ENCODE data around the gene RBFOX1.

Gene RBFOX1

DNA sequence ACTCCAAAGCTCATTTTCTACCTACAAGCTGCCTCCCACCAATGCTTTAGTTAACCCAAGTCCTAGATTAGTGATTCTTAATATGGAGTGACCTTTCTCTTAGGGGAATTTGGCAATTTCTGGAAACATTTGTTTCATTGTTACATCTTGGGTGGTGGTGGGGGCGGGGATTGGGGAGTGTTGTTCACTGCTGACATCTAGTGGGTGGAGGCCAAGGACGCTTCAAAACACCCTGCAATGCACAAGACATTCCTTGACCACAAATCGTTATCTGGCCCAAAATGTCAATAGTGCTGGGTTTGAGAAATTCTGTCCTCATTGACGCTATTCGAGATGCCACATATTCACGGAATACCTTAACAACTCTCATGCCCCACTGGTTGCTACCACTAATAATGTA, 282.9 kb downstream of the RBFOX1 start:
- H3K9me3 ChIP-seq (ENCODE audit: control insufficient read depth, low read length) = no peaks in the 10 kb centered on the region
- no peak overlapping the region for H3K27ac ChIP-seq (ENCODE audit: low read depth, low read length, severe bottlenecking)
- H3K36me3 ChIP-seq (ENCODE audit: control insufficient read depth, insufficient read depth, low read length) = no peaks in the 10 kb centered on the region
- H3K4me3 ChIP-seq (ENCODE audit: extremely low read depth, insufficient read depth, low read length, poor library complexity, severe bottlenecking) = no peak overlapping the region
- 98 to 100% methylated on average over 2 to 5 of the region's 6 CpGs for WGBS, 2 experiments (ENCODE audit: insufficient coverage in 2 of 2)
- H3K4me1 ChIP-seq (ENCODE audit: control insufficient read depth, insufficient read depth, low read length, poor library complexity, severe bottlenecking) = peaks cover 7% of the 10 kb centered on the region

DNA sequence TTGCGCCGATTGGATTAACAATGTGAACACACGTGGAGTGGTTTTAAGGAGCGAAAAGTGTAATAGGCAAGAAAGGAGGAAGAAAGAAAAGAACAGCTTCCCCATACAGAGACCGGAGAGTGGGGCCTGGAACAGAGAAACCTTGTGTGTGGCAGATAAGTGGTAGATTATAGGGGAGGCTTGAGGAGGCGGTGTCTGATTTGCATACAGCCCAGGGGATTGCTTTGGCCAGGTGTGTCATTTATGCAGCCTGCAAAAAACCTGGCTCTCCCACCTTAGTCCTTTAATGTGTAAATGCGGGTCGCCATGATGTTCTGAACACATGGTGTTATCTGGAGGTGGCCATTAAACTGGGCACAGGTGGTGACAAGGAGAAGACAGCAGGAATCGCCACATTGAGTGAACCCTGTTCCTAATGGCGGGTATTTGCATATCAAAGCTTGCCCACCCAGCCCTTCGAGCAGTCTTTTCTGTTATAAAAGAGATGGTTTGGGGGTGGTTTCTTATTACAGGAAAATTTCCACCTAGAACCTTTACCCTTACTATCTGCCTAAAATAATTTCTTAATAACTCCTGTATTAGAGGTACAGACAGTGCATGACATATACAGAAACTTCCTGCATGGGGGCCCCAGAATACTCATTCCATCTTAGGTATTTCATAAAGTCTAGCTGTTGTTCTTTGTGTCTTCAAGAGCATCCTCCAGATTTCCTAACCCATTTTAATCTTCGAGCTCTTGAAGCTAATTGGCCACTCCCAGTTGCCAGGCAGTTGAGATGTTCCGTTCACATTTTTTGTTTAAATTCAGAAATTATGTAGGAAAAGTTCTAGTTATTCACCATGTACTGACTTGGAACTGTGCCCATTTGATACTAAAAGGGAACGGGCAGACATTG, 292.5 kb downstream of the RBFOX1 start:
- Histone ChIP-seq H3K27ac (ENCODE audit: low read depth, low read length, severe bottlenecking) (no peak overlapping the region), H3K36me3 (ENCODE audit: control insufficient read depth, insufficient read depth, low read length) (no peaks in the 10 kb centered on the region), H3K9me3 (ENCODE audit: control insufficient read depth, low read length) (no peaks in the 10 kb centered on the region), H3K4me1 (ENCODE audit: control insufficient read depth, insufficient read depth, low read length, poor library complexity, severe bottlenecking) (no peaks in the 10 kb centered on the region), H3K4me3 (ENCODE audit: extremely low read depth, insufficient read depth, low read length, poor library complexity, severe bottlenecking) (no peak overlapping the region)
- WGBS, 2 experiments (ENCODE audit: insufficient coverage in 2 of 2) = 90 to 91% methylated on average over 9 to 11 of the region's 14 CpGs

DNA sequence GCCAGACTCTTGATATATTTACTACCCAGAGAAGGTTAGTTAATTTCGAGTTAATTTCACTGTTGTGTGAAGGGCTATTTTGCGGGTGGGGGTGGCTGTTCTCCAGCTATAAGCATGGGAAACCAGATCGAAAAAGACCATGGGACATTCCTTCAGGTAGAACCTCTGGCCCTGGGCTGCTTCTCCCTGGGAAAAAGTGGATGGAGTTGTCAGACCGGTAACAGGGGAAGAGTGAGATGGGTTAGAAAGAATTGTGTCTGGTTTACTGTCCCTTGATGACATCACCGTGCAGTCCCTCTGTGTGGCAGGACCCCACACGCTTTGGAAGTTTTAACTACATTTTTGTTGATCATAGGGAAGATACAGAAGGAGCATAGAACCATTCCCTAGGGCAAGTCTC, 296.3 kb downstream of the RBFOX1 start:
- Histone ChIP-seq H3K9me3 (ENCODE audit: control insufficient read depth, low read length) (no peaks in the 10 kb centered on the region), H3K27ac (ENCODE audit: low read depth, low read length, severe bottlenecking) (no peak overlapping the region), H3K36me3 (ENCODE audit: control insufficient read depth, insufficient read depth, low read length) (no peaks in the 10 kb centered on the region), H3K4me3 (ENCODE audit: extremely low read depth, insufficient read depth, low read length, poor library complexity, severe bottlenecking) (no peak overlapping the region), H3K4me1 (ENCODE audit: control insufficient read depth, insufficient read depth, low read length, poor library complexity, severe bottlenecking) (peaks cover 7% of the 10 kb centered on the region)
- 91 to 92% methylated on average over 5 to 6 of the region's 6 CpGs for WGBS, 2 experiments (ENCODE audit: insufficient coverage in 2 of 2)

DNA sequence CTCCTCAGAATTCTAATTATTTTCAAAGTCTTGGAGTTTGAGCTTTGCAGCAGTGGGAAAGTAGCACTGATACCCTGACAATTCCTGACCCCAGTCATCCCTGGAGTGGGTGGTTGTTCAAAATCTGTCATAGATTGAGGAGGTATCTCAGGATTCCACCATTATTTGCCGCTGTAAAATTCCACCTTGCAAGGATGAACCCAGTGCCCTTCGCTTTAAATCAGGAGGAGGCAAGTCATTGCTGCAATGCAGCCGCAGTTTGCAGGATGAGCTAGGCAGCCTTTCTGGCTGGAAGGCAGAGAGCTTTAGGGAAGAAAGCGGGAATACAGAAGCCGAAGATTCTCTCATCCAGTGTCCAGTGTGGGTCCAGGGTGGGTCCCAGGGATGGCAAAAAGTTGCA, 296.9 kb downstream of the RBFOX1 start:
- H3K9me3 ChIP-seq (ENCODE audit: control insufficient read depth, low read length) = no peaks in the 10 kb centered on the region
- H3K4me1 ChIP-seq (ENCODE audit: control insufficient read depth, insufficient read depth, low read length, poor library complexity, severe bottlenecking) = peaks cover 7% of the 10 kb centered on the region
- H3K4me3 ChIP-seq (ENCODE audit: extremely low read depth, insufficient read depth, low read length, poor library complexity, severe bottlenecking) = no peak overlapping the region
- H3K27ac ChIP-seq (ENCODE audit: low read depth, low read length, severe bottlenecking) = no peak overlapping the region
- 96% methylated on average over 4 to 5 of the region's 5 CpGs for WGBS, 2 experiments (ENCODE audit: insufficient coverage in 2 of 2)
- no peaks in the 10 kb centered on the region for H3K36me3 ChIP-seq (ENCODE audit: control insufficient read depth, insufficient read depth, low read length)

DNA sequence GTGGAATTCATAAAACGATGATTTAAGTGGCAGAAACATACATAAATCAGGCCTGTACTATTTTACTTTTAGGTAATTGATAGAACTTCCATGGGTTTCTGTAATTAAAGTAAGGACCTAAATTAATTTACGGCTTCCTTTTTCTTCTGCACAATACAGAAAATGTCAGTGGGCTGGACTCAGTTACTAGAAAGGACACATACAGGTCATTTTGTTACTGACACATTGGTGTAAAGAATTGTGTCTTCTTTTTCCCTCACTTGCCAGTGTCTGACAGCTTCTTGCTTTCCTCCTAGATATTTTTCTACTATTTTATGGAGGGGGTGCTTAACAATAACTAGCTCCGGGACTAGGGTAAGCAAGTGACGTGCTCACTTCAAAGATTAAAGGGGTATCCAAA, 304.8 kb downstream of the RBFOX1 start:
- no peaks in the 10 kb centered on the region for H3K9me3 ChIP-seq (ENCODE audit: control insufficient read depth, low read length)
- H3K4me1 ChIP-seq (ENCODE audit: control insufficient read depth, insufficient read depth, low read length, poor library complexity, severe bottlenecking) = no peaks in the 10 kb centered on the region
- H3K27ac ChIP-seq (ENCODE audit: low read depth, low read length, severe bottlenecking) = no peak overlapping the region
- H3K4me3 ChIP-seq (ENCODE audit: extremely low read depth, insufficient read depth, low read length, poor library complexity, severe bottlenecking) = no peak overlapping the region
- WGBS, 2 experiments (ENCODE audit: insufficient coverage in 2 of 2) = 40% methylated on average over 1 of the region's 4 CpGs; no CpG with 5 or more reads in 1 of the 2 experiments
- no peaks in the 10 kb centered on the region for H3K36me3 ChIP-seq (ENCODE audit: control insufficient read depth, insufficient read depth, low read length)

DNA sequence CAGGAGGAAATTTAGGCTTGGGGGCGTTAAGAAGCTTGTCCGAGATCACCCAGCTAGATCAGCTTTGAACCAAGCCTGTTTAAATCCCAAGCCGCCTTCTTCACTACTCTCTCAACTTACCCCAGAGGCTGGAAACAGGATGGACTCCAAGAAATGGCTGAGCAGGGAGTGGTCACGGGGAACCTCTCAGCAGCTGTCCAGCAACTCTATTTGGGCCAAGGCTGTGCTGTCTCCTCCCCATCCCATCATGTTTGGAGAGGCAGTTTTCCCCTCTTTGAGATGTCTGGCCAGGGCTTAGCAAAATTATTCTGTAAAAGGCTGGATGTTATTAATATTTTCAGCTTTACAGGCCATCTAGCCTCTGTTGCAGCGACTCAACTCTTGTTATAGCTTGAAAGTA, 305.7 kb downstream of the RBFOX1 start:
- no peak overlapping the region for H3K27ac ChIP-seq (ENCODE audit: low read depth, low read length, severe bottlenecking)
- WGBS, 2 experiments (ENCODE audit: insufficient coverage in 2 of 2) = 91 to 94% methylated on average over 3 to 4 of the region's 5 CpGs
- H3K9me3 ChIP-seq (ENCODE audit: control insufficient read depth, low read length) = no peaks in the 10 kb centered on the region
- no peaks in the 10 kb centered on the region for H3K36me3 ChIP-seq (ENCODE audit: control insufficient read depth, insufficient read depth, low read length)
- H3K4me3 ChIP-seq (ENCODE audit: extremely low read depth, insufficient read depth, low read length, poor library complexity, severe bottlenecking) = no peak overlapping the region
- H3K4me1 ChIP-seq (ENCODE audit: control insufficient read depth, insufficient read depth, low read length, poor library complexity, severe bottlenecking) = no peaks in the 10 kb centered on the region

DNA sequence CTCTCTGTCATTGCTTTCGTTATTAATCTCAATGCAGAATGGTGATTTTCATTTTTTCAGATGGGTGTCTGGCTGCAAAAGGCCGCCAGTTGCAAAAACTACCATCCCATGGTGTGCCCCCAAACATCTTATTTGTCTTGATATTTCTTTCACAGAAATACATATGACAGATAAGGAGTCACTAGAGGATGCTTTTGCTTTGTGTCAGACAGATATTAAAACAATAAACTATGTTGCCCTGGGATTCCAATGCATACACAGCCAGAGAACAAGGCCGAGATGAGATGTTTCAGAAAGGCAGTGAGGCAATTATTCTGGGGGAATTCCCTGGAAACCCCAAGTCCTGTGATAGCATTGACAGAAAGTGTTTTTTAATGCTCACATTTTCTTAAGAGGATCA, 307.7 kb downstream of the RBFOX1 start:
- Histone ChIP-seq H3K4me1 (ENCODE audit: control insufficient read depth, insufficient read depth, low read length, poor library complexity, severe bottlenecking) (no peaks in the 10 kb centered on the region), H3K36me3 (ENCODE audit: control insufficient read depth, insufficient read depth, low read length) (no peaks in the 10 kb centered on the region), H3K4me3 (ENCODE audit: extremely low read depth, insufficient read depth, low read length, poor library complexity, severe bottlenecking) (no peak overlapping the region), H3K27ac (ENCODE audit: low read depth, low read length, severe bottlenecking) (no peak overlapping the region), H3K9me3 (ENCODE audit: control insufficient read depth, low read length) (no peaks in the 10 kb centered on the region)
- 90% methylated on average over 2 of the region's 3 CpGs; no CpG with 5 or more reads in 1 of the 2 experiments for WGBS, 2 experiments (ENCODE audit: insufficient coverage in 2 of 2)

DNA sequence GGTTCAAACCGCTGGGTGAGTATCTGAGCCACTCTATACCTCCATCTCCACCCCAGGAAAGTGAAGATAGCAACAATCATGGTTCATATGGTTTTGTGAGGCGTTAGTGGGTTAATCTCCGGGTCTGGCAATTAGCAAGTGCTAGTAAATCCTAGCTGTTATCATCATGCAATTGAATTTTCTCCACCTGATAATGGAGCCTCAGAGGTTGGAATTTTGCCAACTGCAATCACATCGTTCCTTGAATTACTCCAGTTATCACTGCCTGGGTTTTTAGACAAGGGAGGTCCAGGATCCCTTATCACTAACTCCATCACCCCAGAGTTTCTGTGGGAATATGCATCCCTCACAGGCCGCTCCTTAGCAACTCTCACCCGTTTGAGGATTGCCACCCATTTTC, 311.5 kb downstream of the RBFOX1 start:
- H3K4me1 ChIP-seq (ENCODE audit: control insufficient read depth, insufficient read depth, low read length, poor library complexity, severe bottlenecking) = no peaks in the 10 kb centered on the region
- no peak overlapping the region for H3K27ac ChIP-seq (ENCODE audit: low read depth, low read length, severe bottlenecking)
- H3K4me3 ChIP-seq (ENCODE audit: extremely low read depth, insufficient read depth, low read length, poor library complexity, severe bottlenecking) = no peak overlapping the region
- 68 to 75% methylated on average over 3 of the region's 6 CpGs for WGBS, 2 experiments (ENCODE audit: insufficient coverage in 2 of 2)
- no peaks in the 10 kb centered on the region for H3K36me3 ChIP-seq (ENCODE audit: control insufficient read depth, insufficient read depth, low read length)
- no peaks in the 10 kb centered on the region for H3K9me3 ChIP-seq (ENCODE audit: control insufficient read depth, low read length)

DNA sequence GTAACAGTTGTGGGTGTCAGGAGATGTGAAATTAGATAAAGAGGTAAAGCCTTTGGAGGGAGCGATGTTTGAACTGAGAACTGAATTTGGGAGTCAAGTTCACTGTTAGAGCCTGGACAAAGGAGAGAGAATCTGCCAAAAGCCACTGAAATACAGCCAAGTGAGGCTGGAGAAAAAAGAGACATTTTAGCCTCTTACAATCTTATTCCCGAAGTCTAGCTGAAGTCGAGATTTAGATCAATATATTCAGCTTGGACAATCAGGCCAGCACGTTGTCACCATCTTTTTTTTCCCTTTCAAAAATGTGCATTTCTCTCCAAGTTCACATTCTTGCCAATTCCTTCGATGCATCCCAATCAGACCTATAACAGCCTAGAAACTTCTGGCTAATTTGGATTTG, 312.2 kb downstream of the RBFOX1 start:
- Histone ChIP-seq H3K4me1 (ENCODE audit: control insufficient read depth, insufficient read depth, low read length, poor library complexity, severe bottlenecking) (no peaks in the 10 kb centered on the region), H3K9me3 (ENCODE audit: control insufficient read depth, low read length) (no peaks in the 10 kb centered on the region), H3K36me3 (ENCODE audit: control insufficient read depth, insufficient read depth, low read length) (no peaks in the 10 kb centered on the region), H3K27ac (ENCODE audit: low read depth, low read length, severe bottlenecking) (no peak overlapping the region), H3K4me3 (ENCODE audit: extremely low read depth, insufficient read depth, low read length, poor library complexity, severe bottlenecking) (no peak overlapping the region)
- whole genome bisulfite sequencing, 2 experiments (ENCODE audit: insufficient coverage in 2 of 2) = 78 to 96% methylated on average over 3 to 5 of the region's 5 CpGs

DNA sequence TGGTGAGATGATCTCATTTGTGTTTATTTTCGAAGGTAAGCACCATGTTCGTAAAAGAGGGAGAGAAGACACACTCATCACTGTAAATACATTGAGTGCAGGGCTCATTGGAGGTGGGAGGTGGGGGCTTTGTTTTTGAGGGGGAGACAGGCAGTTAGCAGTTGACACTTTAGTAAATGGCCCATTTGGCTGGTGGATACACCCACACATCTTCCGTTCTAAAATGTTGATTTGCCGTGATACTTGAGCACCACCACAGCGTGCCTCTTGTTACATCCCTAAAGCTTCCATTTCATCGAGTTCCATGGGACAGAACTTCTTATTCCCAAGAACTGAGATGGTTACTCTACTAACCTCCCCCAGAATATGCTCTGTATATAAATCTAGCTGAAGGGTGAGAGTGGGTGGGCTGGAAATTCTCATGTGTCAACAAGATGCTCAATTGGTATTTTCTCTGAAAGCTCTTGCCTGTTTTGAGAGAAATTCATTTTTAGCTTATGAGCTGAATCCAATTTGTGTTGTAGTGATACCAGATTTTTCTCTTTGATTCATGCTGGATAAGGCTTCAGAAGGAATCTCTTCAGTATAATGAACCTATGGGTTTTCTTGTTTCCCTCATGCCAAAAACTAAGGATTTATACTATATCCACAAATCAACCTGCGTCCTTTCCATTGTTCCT, 314.3 kb downstream of the RBFOX1 start:
- WGBS, 2 experiments (ENCODE audit: insufficient coverage in 2 of 2) = 85 to 91% methylated on average over 3 to 4 of the region's 7 CpGs
- Histone ChIP-seq H3K36me3 (ENCODE audit: control insufficient read depth, insufficient read depth, low read length) (no peaks in the 10 kb centered on the region), H3K4me3 (ENCODE audit: extremely low read depth, insufficient read depth, low read length, poor library complexity, severe bottlenecking) (no peak overlapping the region), H3K27ac (ENCODE audit: low read depth, low read length, severe bottlenecking) (no peak overlapping the region), H3K9me3 (ENCODE audit: control insufficient read depth, low read length) (no peaks in the 10 kb centered on the region), H3K4me1 (ENCODE audit: control insufficient read depth, insufficient read depth, low read length, poor library complexity, severe bottlenecking) (no peaks in the 10 kb centered on the region)

DNA sequence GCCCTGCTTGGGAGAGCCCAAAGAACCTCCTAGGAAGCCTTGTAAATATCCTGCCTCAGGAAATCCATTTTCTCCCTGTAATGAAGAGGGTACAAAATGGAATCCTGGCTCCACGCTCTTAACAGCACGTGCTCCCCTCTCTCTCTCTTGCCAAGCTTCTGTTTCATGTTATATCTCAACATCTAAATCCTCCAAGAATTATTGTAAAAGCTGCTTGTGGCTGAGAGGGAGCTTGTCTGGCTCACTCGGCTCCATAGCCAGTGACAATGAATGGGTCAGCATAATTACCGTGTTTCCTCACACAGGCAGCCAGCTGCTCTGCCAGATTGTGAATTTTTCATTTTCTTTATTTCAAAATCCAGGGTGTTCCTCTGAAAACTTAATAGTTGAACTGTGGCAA, 317.8 kb downstream of the RBFOX1 start:
- H3K4me1 ChIP-seq (ENCODE audit: control insufficient read depth, insufficient read depth, low read length, poor library complexity, severe bottlenecking) = no peaks in the 10 kb centered on the region
- no peak overlapping the region for H3K4me3 ChIP-seq (ENCODE audit: extremely low read depth, insufficient read depth, low read length, poor library complexity, severe bottlenecking)
- no peaks in the 10 kb centered on the region for H3K9me3 ChIP-seq (ENCODE audit: control insufficient read depth, low read length)
- H3K27ac ChIP-seq (ENCODE audit: low read depth, low read length, severe bottlenecking) = no peak overlapping the region
- H3K36me3 ChIP-seq (ENCODE audit: control insufficient read depth, insufficient read depth, low read length) = no peaks in the 10 kb centered on the region
- 87 to 100% methylated on average over 2 of the region's 4 CpGs for WGBS, 2 experiments (ENCODE audit: insufficient coverage in 2 of 2)
